HG03097 (cell line): ENCODE measurements around the gene CCR6.

ENCODE experiments used
- ATAC-seq: cut with Tn5 transposase; IDR thresholded peaks from one replicate; pipeline ENCODE4 v1.9.1; 2021; ENCODE audit not compliant: unreplicated experiment, low FRiP score

The CCR6 gene

GRCh38 chr6:167140589-167141474 lies 17.9 kb downstream of the CCR6 start:
- ATAC-seq: no peak

- ATAC-seq: peak; percentile 61
Measured at GRCh38 chr6:167141667-167142432, 19.0 kb downstream of the CCR6 start.

- ATAC-seq: no peak
Measured at GRCh38 chr6:167142433-167142761, 19.5 kb downstream of the CCR6 start.

- no peak for ATAC-seq
Measured at GRCh38 chr6:167143041-167143440, 20.1 kb downstream of the CCR6 start.

- no peak for ATAC-seq
Measured at GRCh38 chr6:167145461-167145860, 22.6 kb downstream of the CCR6 start.

GRCh38 chr6:167146135-167146534 lies 23.2 kb downstream of the CCR6 start:
- ATAC-seq: no peak

GRCh38 chr6:167146977-167147376 lies 24.1 kb downstream of the CCR6 start:
- no peak for ATAC-seq

GRCh38 chr6:167148021-167148420 lies 25.1 kb downstream of the CCR6 start:
- ATAC-seq: no peak

GRCh38 chr6:167148997-167149396 lies 26.1 kb downstream of the CCR6 start:
- no peak for ATAC-seq

GRCh38 chr6:167150941-167151549 lies 28.1 kb downstream of the CCR6 start:
- peak; percentile 40 for ATAC-seq

GRCh38 chr6:167151648-167152047 lies 28.8 kb downstream of the CCR6 start:
- no peak for ATAC-seq

GRCh38 chr6:167152862-167153261 lies 30.0 kb downstream of the CCR6 start:
- no peak for ATAC-seq

GRCh38 chr6:167153521-167153959 lies 30.6 kb downstream of the CCR6 start:
- peak; percentile 41 for ATAC-seq

GRCh38 chr6:167154291-167154690 lies 31.4 kb downstream of the CCR6 start:
- ATAC-seq: no peak

- ATAC-seq: no peak
Measured at GRCh38 chr6:167154895-167155294, 32.0 kb downstream of the CCR6 start.

GRCh38 chr6:167157414-167157813 lies 34.5 kb downstream of the CCR6 start:
- no peak for ATAC-seq

GRCh38 chr6:167157863-167158262 lies 35.0 kb downstream of the CCR6 start, which contains the start of gene GPR31:
TSS of gene GPR31 (minus strand) at chr6:167157980. CDS start at chr6:167157831, 149 bp downstream.
- ATAC-seq: no peak

GRCh38 chr6:167161851-167162467 lies 39.1 kb downstream of the CCR6 start:
- no peak for ATAC-seq

- no peak for ATAC-seq
Measured at GRCh38 chr6:167162591-167162990, 39.7 kb downstream of the CCR6 start.

- no peak for ATAC-seq
Measured at GRCh38 chr6:167163476-167164011, 40.6 kb downstream of the CCR6 start.

- no peak for ATAC-seq
Measured at GRCh38 chr6:167164261-167164660, 41.4 kb downstream of the CCR6 start.
